Testis (tissue), 2 donors: ENCODE results near the gene ACER3.

Experiments used
- POLR2A ChIP-seq: fragments of 450-650 bp; IDR thresholded peaks from one replicate; pipeline ENCODE4 v1.6.1; 2017; ENCODE audit warnings: antibody characterized with exemption, mild to moderate bottlenecking, moderate library complexity
- TF ChIP-seq, protein P1 (sequence below), 3 experiments: fragments of 450-650 bp in 2 of 3; fragments of 200-600 bp in 1 of 3; sonication (generic) in 1 of 3; IDR thresholded peaks; one replicate each; pipeline ENCODE4 v1.5.1; 2016 to 2019; ENCODE audit warnings: antibody characterized with exemption in 3 of 3, mild to moderate bottlenecking in 2 of 3, moderate library complexity in 1 of 3

DNA sequence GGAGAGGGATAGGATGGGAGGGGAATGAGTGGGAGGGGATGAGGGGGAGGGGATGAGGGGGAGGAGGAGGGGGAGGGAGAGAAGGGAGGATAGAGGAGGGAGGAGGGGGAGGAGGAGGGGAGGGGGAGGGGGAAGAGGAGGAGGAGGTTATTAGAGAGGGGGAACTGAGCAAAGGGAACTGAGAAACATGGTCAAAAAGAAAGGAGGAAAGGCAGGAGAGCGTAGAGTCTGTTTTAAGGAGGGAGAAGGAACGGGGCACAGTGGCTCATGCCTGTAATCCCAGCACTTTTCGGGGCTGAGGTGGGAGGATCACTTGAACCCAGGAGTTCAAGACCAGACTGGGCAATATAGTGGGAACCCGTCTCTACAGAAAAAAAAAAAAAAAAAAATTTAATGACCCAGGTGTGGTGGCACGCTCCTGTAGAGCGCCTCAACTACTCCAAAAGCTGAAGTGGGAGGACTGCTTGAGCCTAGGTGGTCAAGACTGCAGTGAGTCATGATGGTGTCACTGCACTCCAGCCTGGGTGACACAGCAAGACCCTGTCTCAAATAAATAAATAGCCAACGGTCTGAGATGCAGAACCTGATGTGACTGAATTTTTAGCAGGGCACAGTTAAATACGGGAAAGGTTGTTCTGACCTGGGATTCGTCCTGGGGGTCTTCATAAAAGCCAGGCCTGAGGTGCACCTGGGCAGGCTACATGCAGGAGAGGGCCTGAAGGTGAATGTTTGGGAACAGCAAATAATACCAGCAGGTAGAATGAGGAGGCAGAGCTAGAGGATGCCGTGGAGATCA, 177.5 kb downstream of the ACER3 start:
- no peak for TF ChIP-seq POLR2A
- TF ChIP-seq, protein P1, sequence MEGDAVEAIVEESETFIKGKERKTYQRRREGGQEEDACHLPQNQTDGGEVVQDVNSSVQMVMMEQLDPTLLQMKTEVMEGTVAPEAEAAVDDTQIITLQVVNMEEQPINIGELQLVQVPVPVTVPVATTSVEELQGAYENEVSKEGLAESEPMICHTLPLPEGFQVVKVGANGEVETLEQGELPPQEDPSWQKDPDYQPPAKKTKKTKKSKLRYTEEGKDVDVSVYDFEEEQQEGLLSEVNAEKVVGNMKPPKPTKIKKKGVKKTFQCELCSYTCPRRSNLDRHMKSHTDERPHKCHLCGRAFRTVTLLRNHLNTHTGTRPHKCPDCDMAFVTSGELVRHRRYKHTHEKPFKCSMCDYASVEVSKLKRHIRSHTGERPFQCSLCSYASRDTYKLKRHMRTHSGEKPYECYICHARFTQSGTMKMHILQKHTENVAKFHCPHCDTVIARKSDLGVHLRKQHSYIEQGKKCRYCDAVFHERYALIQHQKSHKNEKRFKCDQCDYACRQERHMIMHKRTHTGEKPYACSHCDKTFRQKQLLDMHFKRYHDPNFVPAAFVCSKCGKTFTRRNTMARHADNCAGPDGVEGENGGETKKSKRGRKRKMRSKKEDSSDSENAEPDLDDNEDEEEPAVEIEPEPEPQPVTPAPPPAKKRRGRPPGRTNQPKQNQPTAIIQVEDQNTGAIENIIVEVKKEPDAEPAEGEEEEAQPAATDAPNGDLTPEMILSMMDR (IDR thresholded peaks at IDR 0.05), result no peak
